ENCODE measurements around the gene NSUN5. TPM values are rescaled to one million over a fixed set of nuclear protein-coding genes. Genes with fewer than 3 reads are reported as not detected.
"Not testable (repeated sequence)": the region's sequence is repeated elsewhere in the genome, so short reads cannot be mapped to it uniquely, and the experiment has no call there.

The NSUN5 gene
- total RNA-seq, 1 donor from 2014 or later = 50.1 TPM

DNA sequence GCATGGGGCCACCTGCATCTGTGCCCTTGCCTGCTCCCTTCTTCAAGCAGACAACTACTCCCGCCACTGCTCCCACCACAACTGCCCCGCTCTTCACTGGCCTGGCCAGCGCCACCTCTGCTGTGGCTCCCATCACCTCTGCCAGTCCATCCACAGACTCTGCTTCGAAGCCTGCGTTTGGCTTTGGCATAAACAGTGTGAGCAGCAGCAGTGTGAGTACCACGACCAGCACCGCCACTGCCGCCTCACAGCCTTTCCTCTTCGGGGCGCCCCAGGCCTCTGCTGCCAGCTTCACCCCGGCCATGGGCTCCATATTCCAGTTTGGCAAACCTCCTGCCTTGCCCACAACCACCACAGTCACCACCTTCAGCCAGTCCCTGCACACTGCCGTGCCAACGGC, 11.4 kb downstream of the NSUN5 start:
- intact Hi-C loops (cut with micrococcal nuclease) = not testable (repeated sequence)

DNA sequence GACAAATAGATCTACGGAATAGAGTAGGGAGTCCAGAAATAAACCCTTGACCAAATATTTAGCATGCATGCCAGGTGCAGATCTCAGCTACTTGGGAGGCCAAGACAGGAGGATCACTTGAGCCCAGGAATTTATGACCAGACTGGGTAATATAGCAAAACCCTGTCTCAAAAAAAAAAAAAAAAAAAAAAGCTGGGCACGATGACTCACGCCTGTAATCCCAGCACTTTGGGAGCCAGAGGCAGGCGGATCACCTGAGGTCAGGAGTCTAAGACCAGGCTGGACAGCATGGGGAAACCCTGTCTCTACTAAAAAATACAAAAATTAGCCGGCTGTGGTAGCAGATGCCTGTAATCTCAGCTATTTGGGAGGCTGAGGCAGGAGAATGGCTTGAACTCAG, 31.4 kb downstream of the NSUN5 start:
- intact Hi-C loops (cut with micrococcal nuclease) = not testable (repeated sequence)

DNA sequence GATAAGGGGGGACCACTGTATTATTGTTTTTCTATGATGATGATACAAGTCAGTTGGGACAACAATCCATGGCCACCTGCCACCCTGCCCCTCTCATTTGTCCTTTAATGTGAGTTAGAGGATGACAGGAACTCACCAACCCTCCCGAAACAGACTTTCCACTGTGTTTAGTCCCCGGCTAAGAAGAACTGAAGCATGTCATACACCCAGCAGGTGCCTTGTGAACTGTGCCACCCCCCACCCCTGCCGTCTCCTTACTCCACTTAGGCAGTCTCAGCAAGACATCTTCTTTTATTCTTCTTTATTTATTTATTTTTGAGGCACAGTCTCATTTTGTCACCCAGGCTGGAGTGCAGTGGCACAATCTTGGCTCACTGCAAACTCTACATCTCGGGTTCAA, 40.8 kb downstream of the NSUN5 start:
- intact Hi-C loops (cut with micrococcal nuclease) = not testable (repeated sequence)

DNA sequence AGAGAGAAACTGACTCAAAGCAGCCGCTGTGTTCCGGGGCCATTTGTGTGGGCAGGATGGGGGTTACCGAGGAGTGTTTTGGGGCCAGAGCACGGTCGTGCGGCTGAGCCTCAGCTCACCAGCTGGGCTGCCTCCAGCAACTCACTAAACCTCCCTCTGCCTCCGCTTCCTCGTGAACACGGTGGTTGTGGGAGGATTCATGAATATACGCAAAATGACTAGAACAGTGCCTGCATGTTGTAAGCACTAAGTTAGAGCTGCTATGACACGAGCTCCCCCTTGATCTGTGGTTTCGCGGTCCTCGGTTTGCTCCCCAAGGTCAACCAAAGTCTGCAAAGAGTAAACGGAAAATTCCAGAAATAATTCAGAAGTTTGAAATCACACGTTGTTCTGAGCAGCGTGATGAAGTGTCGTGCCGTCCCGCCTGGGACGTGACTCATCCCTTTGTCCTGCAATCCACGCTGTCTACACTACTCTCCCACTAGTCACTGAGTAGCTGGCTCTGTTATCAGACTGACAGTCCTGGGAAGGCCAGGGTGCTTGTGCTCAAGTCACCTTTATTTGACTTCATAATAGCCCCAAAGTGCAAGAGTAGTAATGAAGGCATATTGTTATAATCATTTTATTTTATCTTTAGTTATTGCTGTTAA, 41.8 kb downstream of the NSUN5 start:
- intact Hi-C loops (cut with micrococcal nuclease) = not testable (repeated sequence)

DNA sequence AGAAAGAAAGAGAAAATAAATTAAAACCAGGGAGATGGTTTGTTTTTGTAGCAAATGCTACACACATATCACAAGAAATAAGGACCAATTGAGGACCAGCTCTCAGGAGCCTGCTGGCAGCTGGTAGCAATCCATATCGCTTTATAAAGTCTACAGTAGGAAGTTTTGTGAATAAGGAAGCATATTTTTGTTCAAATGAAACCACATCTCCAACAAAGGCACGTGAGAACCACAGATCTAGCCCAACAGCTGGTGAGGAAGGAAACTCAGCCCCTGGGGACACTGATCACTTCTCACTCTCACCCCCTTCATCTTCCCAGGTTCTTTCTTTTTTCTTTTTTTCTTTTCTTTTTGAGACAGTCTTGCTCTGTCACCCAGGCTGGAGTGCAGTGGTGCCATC, 46.2 kb downstream of the NSUN5 start:
- intact Hi-C loops (cut with micrococcal nuclease) = not testable (repeated sequence)

Other genes starting within 250 kb of the NSUN5 start
- not detected in 2 replicates for gene SPDYE9, start 222.8 kb downstream of the NSUN5 start, total RNA-seq
- gene TRIM50, start 19.3 kb upstream of the NSUN5 start, total RNA-seq = not detected in 2 replicates
- gene FKBP6, start 19.3 kb upstream of the NSUN5 start, total RNA-seq = not detected in 2 replicates
- gene FZD9, start 125.0 kb upstream of the NSUN5 start, total RNA-seq = not detected in 2 replicates
- gene BAZ1B, start 213.5 kb upstream of the NSUN5 start, total RNA-seq = 103 and 105 TPM in 2 replicates
- 82.8 and 88.8 TPM in 2 replicates for gene BCL7B, start 248.9 kb upstream of the NSUN5 start, total RNA-seq

Measured in T-helper 2 cell treated with Interferon-gamma antibody and Interleukin-4, amounts not matched to agents 100 ng/mL and 5 ng/mL, for 36 hours (primary cell).